Activated CD8-positive, alpha-beta T cell treated with anti-CD3 and anti-CD28 coated beads for 36 hours (primary cell): Measurements from ENCODE around the gene ZNF507. TPM values are rescaled to one million over a fixed set of nuclear protein-coding genes. Genes with fewer than 3 reads are reported as not detected.
"Not testable (repeated sequence)": the region's sequence is repeated elsewhere in the genome, so short reads cannot be mapped to it uniquely, and the experiment has no call there.

Experiments
- ATAC-seq: fragments of 200-7000 bp; cut with Tn5 transposase; one replicate; pipeline ENCODE4 v1.10.0; 2021; ENCODE audit warnings: mild to moderate bottlenecking, moderate library complexity
- CTCF ChIA-PET: fragments of 350-600 bp; sonication (Branson Sonifier 250); formaldehyde crosslinking; loops from one replicate; lab custom pipeline; 2021; ENCODE audit warnings: antibody characterized with exemption; lab: Charles Lee
- POLR2A ChIA-PET: fragments of 350-600 bp; sonication (Branson Sonifier 250); formaldehyde crosslinking; loops from one replicate; lab custom pipeline; 2021; ENCODE audit warnings: antibody characterized with exemption; lab: Charles Lee
- DNase-seq: peaks from one replicate; pipeline ENCODE4 v3.0.0-alpha.2; 2020
- H3K27ac Mint-ChIP-seq: one replicate; pipeline ENCODE4 v1.8.0; 2021; ENCODE audit warnings: mild to moderate bottlenecking, mixed read lengths
- H3K27me3 Mint-ChIP-seq: one replicate; pipeline ENCODE4 v1.8.0; 2021; ENCODE audit warnings: mixed read lengths
- H3K36me3 Mint-ChIP-seq: one replicate; pipeline ENCODE4 v1.8.0; 2021; ENCODE audit warnings: low read depth, mixed read lengths
- H3K4me1 Mint-ChIP-seq: one replicate; pipeline ENCODE4 v1.8.0; 2021; ENCODE audit warnings: low read depth, mixed read lengths
- H3K4me3 Mint-ChIP-seq: one replicate; pipeline ENCODE4 v1.8.0; 2021; ENCODE audit warnings: mild to moderate bottlenecking, moderate library complexity, mixed read lengths
- H3K9me3 Mint-ChIP-seq: one replicate; pipeline ENCODE4 v1.8.0; 2021; ENCODE audit warnings: mixed read lengths
- CTCF ChIP-seq: fragments of 200-600 bp; IDR thresholded peaks from one replicate; pipeline ENCODE4 v1.8.0; 2022; ENCODE audit warnings: antibody characterized with exemption, mild to moderate bottlenecking
- intact Hi-C: fragments of 100-400 bp; cut with micrococcal nuclease; formaldehyde crosslinking; loops from one replicate; pipeline ENCODE4 v1.10.0; 2022
- total RNA-seq, 2 experiments: library from RNA; stranded (reverse); gene quantifications; one replicate each; pipeline ENCODE4 v1.2.3, GENCODE V29; 2021

ZNF507 gene
- total RNA-seq, 2 experiments from 2014 or later: 24.2 to 25.6 TPM

- ChIA-PET POLR2A (no interaction called here), CTCF (interaction anchor here (1.0 to 1.2 kb wide), 2 partner anchors 21 to 52 kb away, joined by 3 read pairs; no protein-coding TSS in a partner anchor)
- no peak for DNase-seq
- no peak for ATAC-seq
- Mint-ChIP-seq H3K27me3 (no peaks in the 10 kb centered on the region), H3K36me3 (peaks cover 36% of the 10 kb centered on the region), H3K4me3 (no peak overlapping the region), H3K27ac (no peak overlapping the region), H3K9me3 (no peaks in the 10 kb centered on the region), H3K4me1 (peaks cover 6% of the 10 kb centered on the region)
- no peak for TF ChIP-seq CTCF
- intact Hi-C loops: no loop called here
These were observed 70.3 kb downstream of the ZNF507 start for GRCh38 chr19:32415669-32416068.

- Mint-ChIP-seq H3K4me3 (no peak overlapping the region), H3K27ac (no peak overlapping the region), H3K27me3 (no peaks in the 10 kb centered on the region), H3K4me1 (peaks cover 10% of the 10 kb centered on the region), H3K9me3 (no peaks in the 10 kb centered on the region), H3K36me3 (peaks cover 33% of the 10 kb centered on the region)
- intact Hi-C loops: no loop called here
- DNase-seq (no peak), ATAC-seq (no peak)
- CTCF ChIA-PET: interaction anchor here (1.1 to 1.2 kb wide), 2 partner anchors 12 to 20 kb away, joined by 3 read pairs; partner anchors contain the start of gene DPY19L3
- no peak for TF ChIP-seq CTCF
- POLR2A ChIA-PET: no interaction called here
These were observed 71.5 kb downstream of the ZNF507 start for GRCh38 chr19:32416749-32417456.

- intact Hi-C loops: no loop called here
- CTCF ChIA-PET: no interaction called here
- Mint-ChIP-seq H3K4me1 (peaks cover 15% of the 10 kb centered on the region), H3K4me3 (no peak overlapping the region), H3K36me3 (peaks cover 27% of the 10 kb centered on the region), H3K27ac (no peak overlapping the region), H3K27me3 (no peaks in the 10 kb centered on the region), H3K9me3 (no peaks in the 10 kb centered on the region)
- POLR2A ChIA-PET: no interaction called here
- TF ChIP-seq CTCF: no peak
- ATAC-seq (no peak), DNase-seq (no peak)
These were observed 72.7 kb downstream of the ZNF507 start for GRCh38 chr19:32418155-32418554.

GRCh38 chr19:32421589-32422361, 76.4 kb downstream of the ZNF507 start:
- Mint-ChIP-seq H3K4me1 (peaks cover 15% of the 10 kb centered on the region), H3K27ac (peak overlapping the region; percentile 8), H3K27me3 (no peaks in the 10 kb centered on the region), H3K4me3 (no peak overlapping the region), H3K9me3 (no peaks in the 10 kb centered on the region), H3K36me3 (peaks cover 10% of the 10 kb centered on the region)
- ATAC-seq (no peak), DNase-seq (no peak)
- ChIA-PET POLR2A (no interaction called here), CTCF (no interaction called here)
- no peak for TF ChIP-seq CTCF
- intact Hi-C loops: no loop called here

GRCh38 chr19:32422435-32422834, 77.0 kb downstream of the ZNF507 start:
- ATAC-seq (no peak), DNase-seq (no peak)
- peaks cover 7% of the 10 kb centered on the region for H3K36me3 Mint-ChIP-seq
- intact Hi-C loops: no loop called here
- ChIA-PET CTCF (no interaction called here), POLR2A (no interaction called here)
- peaks cover 15% of the 10 kb centered on the region for H3K4me1 Mint-ChIP-seq
- no peaks in the 10 kb centered on the region for H3K9me3 Mint-ChIP-seq
- no peaks in the 10 kb centered on the region for H3K27me3 Mint-ChIP-seq
- no peak overlapping the region for H3K27ac Mint-ChIP-seq
- no peak for TF ChIP-seq CTCF
- no peak overlapping the region for H3K4me3 Mint-ChIP-seq

- ATAC-seq, H3K4me3 Mint-ChIP-seq, H3K27ac Mint-ChIP-seq, H3K9me3 Mint-ChIP-seq, H3K27me3 Mint-ChIP-seq, DNase-seq, intact Hi-C loops, H3K4me1 Mint-ChIP-seq, H3K36me3 Mint-ChIP-seq: not testable (repeated sequence)
- CTCF ChIA-PET: interaction anchor here (0.7 kb wide), 1 partner anchor 37 kb away, joined by 3 read pairs; no protein-coding TSS in a partner anchor
- POLR2A ChIA-PET: interaction anchor here (1.4 kb wide), 1 partner anchor 18 kb away, joined by 4 read pairs; the partner anchor contains the start of gene DPY19L3
These were observed 78.5 kb downstream of the ZNF507 start for GRCh38 chr19:32423944-32424343.
